Colon (tissue), 2 donors: ENCODE data around the gene ADH4.

Source experiments
- FAIRE-seq: peaks from 2 replicates; lab custom pipeline; 2012; peaks lifted over from hg19 to GRCh38; lab: Jason Lieb, UNC
- donor health status: control.
- donor health status: control.

The ADH4 gene

GRCh38 chr4:99079625-99080295 lies 64.3 kb downstream of the ADH4 start:
- no peak for FAIRE-seq

GRCh38 chr4:99078931-99079624 lies 65.0 kb downstream of the ADH4 start:
- FAIRE-seq: no peak

DNA sequence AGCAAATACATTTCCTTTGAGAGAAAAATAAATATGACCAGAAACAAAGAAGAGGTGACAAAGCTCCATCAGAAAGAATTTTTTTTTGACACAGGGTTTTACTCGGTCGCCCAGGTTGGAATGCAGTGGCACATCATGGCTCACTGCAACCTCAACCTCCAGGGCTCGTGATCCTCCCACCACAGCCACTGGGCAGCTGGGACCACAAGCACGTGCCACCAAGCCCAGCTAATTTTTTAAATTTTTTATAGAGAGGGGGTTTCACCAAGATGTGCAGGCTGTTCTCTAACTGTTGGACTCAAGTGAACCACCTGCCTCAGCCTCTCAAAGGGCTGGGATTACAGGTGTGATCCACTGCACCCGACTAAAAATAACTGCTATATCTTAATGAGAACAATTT lies 65.8 kb downstream of the ADH4 start:
- FAIRE-seq: no peak

- FAIRE-seq: no peak
These were observed 66.9 kb downstream of the ADH4 start for GRCh38 chr4:99077177-99077576.

GRCh38 chr4:99076292-99076976 lies 67.7 kb downstream of the ADH4 start:
- no peak for FAIRE-seq

DNA sequence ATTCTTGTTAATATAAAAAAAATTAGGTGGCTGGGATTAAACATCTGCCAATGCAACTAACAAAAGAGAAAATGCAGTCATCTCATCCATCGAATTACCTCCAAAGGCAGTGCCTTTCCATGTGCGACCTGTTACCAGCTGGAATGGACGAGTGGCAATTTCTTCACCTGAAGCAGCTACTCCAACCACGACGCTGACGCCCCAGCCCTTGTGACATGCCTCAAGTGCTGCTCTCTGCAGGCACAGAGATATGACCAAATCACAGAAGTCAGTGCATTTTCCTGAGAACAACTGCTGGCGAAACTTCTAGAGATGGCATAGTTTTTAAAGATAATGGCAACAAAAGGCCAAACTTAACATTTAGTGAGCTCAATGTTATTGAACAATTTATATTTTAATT lies 69.3 kb downstream of the ADH4 start:
- FAIRE-seq: no peak
